Esophagus mucosa (tissue), 1 donor: ENCODE results near the gene SYNC. TPM values are rescaled to one million over a fixed set of nuclear protein-coding genes. Genes with fewer than 3 reads are reported as not detected.

ENCODE experiments used
- ATAC-seq: fragments of 200-7000 bp; cut with Tn5 transposase; one replicate; pipeline ENCODE4 v1.9.1; 2020
- total RNA-seq: library from RNA; stranded (reverse); gene quantifications from one replicate; pipeline ENCODE4 v1.2.4, GENCODE V29; 2023
- donor health status: DM: yes; HTN: yes; CAD: no.

Gene SYNC
- total RNA-seq = 5.0 TPM

- ATAC-seq = peak; percentile 86
Observed at GRCh38 chr1:32702599-32703478, at the start of gene SYNC. SYNC (minus strand) TSS chr1:32702770; CDS start chr1:32702660, 110 bp downstream.

- no peak for ATAC-seq
Observed at GRCh38 chr1:32749771-32750170, 47.2 kb upstream of the SYNC start.

GRCh38 chr1:32749332-32749731 is 46.8 kb upstream of the SYNC start:
- ATAC-seq = no peak

- ATAC-seq = no peak
Observed at GRCh38 chr1:32748926-32749325, 46.4 kb upstream of the SYNC start.

GRCh38 chr1:32748348-32748747 is 45.8 kb upstream of the SYNC start:
- no peak for ATAC-seq

GRCh38 chr1:32746130-32746529 is 43.6 kb upstream of the SYNC start:
- ATAC-seq = no peak

GRCh38 chr1:32744071-32744425 is 41.5 kb upstream of the SYNC start:
- no peak for ATAC-seq

- peak; percentile 44 for ATAC-seq
Observed at GRCh38 chr1:32743380-32744070, 41.0 kb upstream of the SYNC start.

- peak; percentile 48 for ATAC-seq
Observed at GRCh38 chr1:32742956-32743355, 40.4 kb upstream of the SYNC start.

GRCh38 chr1:32742199-32742947 is 39.8 kb upstream of the SYNC start:
- peak; percentile 64 for ATAC-seq

GRCh38 chr1:32741413-32742198 is 39.0 kb upstream of the SYNC start:
- ATAC-seq = peak; percentile 51

GRCh38 chr1:32741059-32741412 is 38.5 kb upstream of the SYNC start:
- ATAC-seq = no peak

- peak; percentile 50 for ATAC-seq
Observed at GRCh38 chr1:32736812-32737791, 34.5 kb upstream of the SYNC start.

GRCh38 chr1:32733582-32734321 is 31.2 kb upstream of the SYNC start:
- no peak for ATAC-seq

GRCh38 chr1:32729254-32730046 is 26.9 kb upstream of the SYNC start:
- no peak for ATAC-seq

GRCh38 chr1:32728413-32729077 is 26.0 kb upstream of the SYNC start:
- no peak for ATAC-seq

- ATAC-seq = no peak
Observed at GRCh38 chr1:32727876-32728275, 25.3 kb upstream of the SYNC start.

- ATAC-seq = no peak
Observed at GRCh38 chr1:32725615-32725982, 23.0 kb upstream of the SYNC start.
